Measurements from ENCODE around the gene DAPK1.

The DAPK1 gene

GRCh38 chr9:87675906-87676515 lies 178.3 kb downstream of the DAPK1 start:
- no peak for DNase-seq

- no peak for DNase-seq
Measured at GRCh38 chr9:87676976-87677775, 179.5 kb downstream of the DAPK1 start.

GRCh38 chr9:87677776-87678587 lies 180.3 kb downstream of the DAPK1 start:
- DNase-seq = no peak

- peak in 1 of 4 experiments; percentile 16 for DNase-seq
Measured at GRCh38 chr9:87678650-87679355, 181.1 kb downstream of the DAPK1 start.

GRCh38 chr9:87681271-87682061 lies 183.8 kb downstream of the DAPK1 start:
- DNase-seq = no peak

- DNase-seq = no peak
Measured at GRCh38 chr9:87682085-87682484, 184.4 kb downstream of the DAPK1 start.

- DNase-seq = no peak
Measured at GRCh38 chr9:87682618-87683017, 185.0 kb downstream of the DAPK1 start.

- DNase-seq = no peak
Measured at GRCh38 chr9:87683751-87684626, 186.3 kb downstream of the DAPK1 start.

GRCh38 chr9:87684627-87685219 lies 187.1 kb downstream of the DAPK1 start:
- no peak for DNase-seq

GRCh38 chr9:87685441-87685840 lies 187.8 kb downstream of the DAPK1 start:
- DNase-seq = no peak

- no peak for DNase-seq
Measured at GRCh38 chr9:87685871-87686519, 188.3 kb downstream of the DAPK1 start.

- DNase-seq = no peak
Measured at GRCh38 chr9:87686520-87687090, 188.9 kb downstream of the DAPK1 start.

GRCh38 chr9:87687207-87687606 lies 189.5 kb downstream of the DAPK1 start:
- DNase-seq = no peak

GRCh38 chr9:87694236-87694755 lies 196.6 kb downstream of the DAPK1 start:
- DNase-seq = no peak

- DNase-seq = no peak
Measured at GRCh38 chr9:87695523-87695922, 197.9 kb downstream of the DAPK1 start.

GRCh38 chr9:87696641-87697040 lies 199.0 kb downstream of the DAPK1 start:
- DNase-seq = no peak

- DNase-seq = no peak
Measured at GRCh38 chr9:87698069-87698809, 200.6 kb downstream of the DAPK1 start.

- DNase-seq = no peak
Measured at GRCh38 chr9:87699835-87700234, 202.2 kb downstream of the DAPK1 start.

GRCh38 chr9:87701491-87701890 lies 203.8 kb downstream of the DAPK1 start:
- no peak for DNase-seq

All from activated naive CD4-positive, alpha-beta T cell (primary cell).